ENCODE data around the gene FTO. TPM values are rescaled to one million over a fixed set of nuclear protein-coding genes. Genes with fewer than 3 reads are reported as not detected.

The FTO gene
- total RNA-seq, 4 donors from 2014 or later = 62.0 to 90.1 (median 75.1) TPM

DNA sequence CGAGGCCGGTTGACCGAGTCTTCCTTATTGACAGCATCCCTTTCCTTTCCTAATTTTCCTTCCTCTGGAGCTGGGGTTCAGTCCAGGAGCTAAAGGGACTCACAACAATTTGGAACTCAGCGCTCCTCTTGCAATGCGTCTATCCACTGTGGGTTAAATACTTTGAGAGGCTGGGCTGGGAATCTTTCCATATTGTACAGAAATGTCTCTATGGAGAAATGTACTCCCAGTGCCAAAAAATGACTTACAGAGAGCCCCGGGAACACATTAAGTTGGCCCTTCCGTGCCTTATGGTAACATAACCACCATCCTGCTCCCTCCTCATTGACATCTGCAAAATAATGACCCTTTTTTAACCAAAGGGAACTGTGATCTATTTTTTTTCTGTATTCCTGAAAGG lies 192.8 kb downstream of the FTO start:
- no peak for TF ChIP-seq POLR2A (IDR thresholded peaks at IDR 0.05)
- TF ChIP-seq, protein P1, sequence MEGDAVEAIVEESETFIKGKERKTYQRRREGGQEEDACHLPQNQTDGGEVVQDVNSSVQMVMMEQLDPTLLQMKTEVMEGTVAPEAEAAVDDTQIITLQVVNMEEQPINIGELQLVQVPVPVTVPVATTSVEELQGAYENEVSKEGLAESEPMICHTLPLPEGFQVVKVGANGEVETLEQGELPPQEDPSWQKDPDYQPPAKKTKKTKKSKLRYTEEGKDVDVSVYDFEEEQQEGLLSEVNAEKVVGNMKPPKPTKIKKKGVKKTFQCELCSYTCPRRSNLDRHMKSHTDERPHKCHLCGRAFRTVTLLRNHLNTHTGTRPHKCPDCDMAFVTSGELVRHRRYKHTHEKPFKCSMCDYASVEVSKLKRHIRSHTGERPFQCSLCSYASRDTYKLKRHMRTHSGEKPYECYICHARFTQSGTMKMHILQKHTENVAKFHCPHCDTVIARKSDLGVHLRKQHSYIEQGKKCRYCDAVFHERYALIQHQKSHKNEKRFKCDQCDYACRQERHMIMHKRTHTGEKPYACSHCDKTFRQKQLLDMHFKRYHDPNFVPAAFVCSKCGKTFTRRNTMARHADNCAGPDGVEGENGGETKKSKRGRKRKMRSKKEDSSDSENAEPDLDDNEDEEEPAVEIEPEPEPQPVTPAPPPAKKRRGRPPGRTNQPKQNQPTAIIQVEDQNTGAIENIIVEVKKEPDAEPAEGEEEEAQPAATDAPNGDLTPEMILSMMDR (IDR thresholded peaks at IDR 0.05 in 4 of 5, conservative IDR thresholded peaks at IDR 0.05 in 1 of 5) = no peak
- DNase-seq (no peak), ATAC-seq (no peak)
- intact Hi-C loops (cut with DNase I; ENCODE audit: low total_unique reads) (loop anchor here (5.0 kb wide), 1 partner anchor 56 kb away; no protein-coding TSS in a partner anchor), in situ Hi-C loops (cut with MboI; ENCODE audit: low sequenced_read_pairs in 4 of 4) (no loop called here)
- Histone ChIP-seq H3K4me3 (no peak overlapping the region), H3K9me3 (no peaks in the 10 kb centered on the region), H3K27me3 (no peaks in the 10 kb centered on the region), H3K27ac (no peak overlapping the region), H3K4me1 (peaks cover 9 to 16% of the 10 kb centered on the region in 2 donors), H3K36me3 (no peaks in the 10 kb centered on the region)

DNA sequence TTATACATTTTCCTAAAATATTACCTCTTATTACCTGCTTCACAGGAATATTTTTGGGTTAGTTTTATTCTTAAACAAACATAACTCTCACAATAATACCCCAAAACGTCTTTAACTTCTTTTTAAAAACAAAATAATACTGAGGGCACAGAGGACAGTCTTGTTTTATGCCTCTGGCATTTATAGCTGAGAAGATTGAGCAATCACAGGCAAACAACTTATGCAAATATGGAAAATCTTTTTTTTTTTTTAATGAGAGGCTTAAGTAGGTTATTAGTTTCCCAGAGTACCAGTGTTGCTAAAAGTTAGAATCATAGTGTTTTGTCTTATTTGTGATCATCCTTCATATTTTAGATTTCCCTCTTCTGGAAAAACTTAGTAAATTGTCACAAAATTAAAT lies 195.0 kb downstream of the FTO start:
- intact Hi-C loops (cut with DNase I; ENCODE audit: low total_unique reads) = loop anchor here (5.0 kb wide), 1 partner anchor 53 kb away; no protein-coding TSS in a partner anchor
- Histone ChIP-seq H3K4me1 (peaks cover 5 to 9% of the 10 kb centered on the region in 2 donors), H3K27ac (no peak overlapping the region), H3K36me3 (no peaks in the 10 kb centered on the region), H3K27me3 (no peaks in the 10 kb centered on the region), H3K4me3 (no peak overlapping the region), H3K9me3 (no peaks in the 10 kb centered on the region)
- TF ChIP-seq, protein P1 (IDR thresholded peaks at IDR 0.05 in 4 of 5, conservative IDR thresholded peaks at IDR 0.05 in 1 of 5) = no peak
- TF ChIP-seq POLR2A (IDR thresholded peaks at IDR 0.05) = no peak
- in situ Hi-C loops (cut with MboI; ENCODE audit: low sequenced_read_pairs in 4 of 4) = no loop called here
- DNase-seq (no peak), ATAC-seq (no peak)

DNA sequence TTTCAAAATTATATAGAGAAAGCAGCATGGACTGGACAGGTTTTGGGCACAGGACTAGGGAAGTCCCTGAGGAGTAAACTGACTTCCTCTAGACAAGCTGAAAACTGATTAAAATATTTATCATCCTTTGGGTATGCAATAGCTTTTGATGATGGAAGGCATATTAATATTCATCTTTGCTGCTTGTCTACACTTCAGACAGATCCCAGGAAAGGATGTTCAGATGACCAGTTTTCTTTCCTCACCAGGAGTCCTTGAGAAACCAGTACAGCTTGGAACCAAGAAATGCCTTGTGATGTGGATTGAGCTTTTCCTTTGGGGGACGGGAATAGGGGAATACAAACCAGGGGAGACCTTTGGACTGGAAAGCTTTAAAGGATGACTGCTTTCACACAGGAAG lies 195.5 kb downstream of the FTO start:
- in situ Hi-C loops (cut with MboI; ENCODE audit: low sequenced_read_pairs in 4 of 4) (no loop called here), intact Hi-C loops (cut with DNase I; ENCODE audit: low total_unique reads) (loop anchor here (5.0 kb wide), 1 partner anchor 53 kb away; no protein-coding TSS in a partner anchor)
- Histone ChIP-seq H3K27me3 (no peaks in the 10 kb centered on the region), H3K9me3 (no peaks in the 10 kb centered on the region), H3K4me3 (no peak overlapping the region), H3K36me3 (no peaks in the 10 kb centered on the region), H3K27ac (no peak overlapping the region), H3K4me1 (peaks cover under 1 to 4% of the 10 kb centered on the region in 2 donors)
- no peak for TF ChIP-seq POLR2A (IDR thresholded peaks at IDR 0.05)
- TF ChIP-seq, protein P1 (IDR thresholded peaks at IDR 0.05 in 4 of 5, conservative IDR thresholded peaks at IDR 0.05 in 1 of 5) = no peak
- DNase-seq (no peak), ATAC-seq (no peak)

DNA sequence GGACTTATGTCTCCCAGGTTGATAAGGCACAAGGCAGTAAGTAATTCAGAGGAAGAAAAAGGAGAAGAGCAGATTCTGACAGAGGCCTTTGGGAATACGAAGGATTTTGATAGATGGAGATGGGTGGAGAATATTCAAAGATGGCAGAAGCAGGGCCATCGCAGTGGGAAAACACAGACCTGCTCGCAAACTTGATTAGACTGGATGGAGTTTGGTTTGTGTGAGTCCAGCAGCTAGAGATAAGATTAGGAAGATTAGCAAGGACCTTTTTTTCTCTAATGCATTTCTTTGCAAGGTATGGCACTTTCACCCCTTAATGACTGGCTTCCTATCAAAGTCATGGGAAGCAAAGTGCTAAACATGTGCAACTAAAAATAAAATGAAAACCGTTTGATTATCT lies 196.7 kb downstream of the FTO start:
- Histone ChIP-seq H3K36me3 (no peaks in the 10 kb centered on the region), H3K27ac (no peak overlapping the region), H3K27me3 (no peaks in the 10 kb centered on the region), H3K4me3 (no peak overlapping the region), H3K4me1 (peaks cover 4 to 8% of the 10 kb centered on the region in 2 donors), H3K9me3 (no peaks in the 10 kb centered on the region)
- TF ChIP-seq, protein P1 (IDR thresholded peaks at IDR 0.05 in 4 of 5, conservative IDR thresholded peaks at IDR 0.05 in 1 of 5) = no peak
- TF ChIP-seq POLR2A (IDR thresholded peaks at IDR 0.05) = no peak
- in situ Hi-C loops (cut with MboI; ENCODE audit: low sequenced_read_pairs in 4 of 4) (no loop called here), intact Hi-C loops (cut with DNase I; ENCODE audit: low total_unique reads) (no loop called here)
- ATAC-seq = no peak
- no peak for DNase-seq

- H3K27ac ChIP-seq = no peak overlapping the region
- peaks cover 4 to 8% of the 10 kb centered on the region in 2 donors for H3K4me1 ChIP-seq
- H3K9me3 ChIP-seq = no peaks in the 10 kb centered on the region
- no peak for DNase-seq
- ATAC-seq = no peak
- no peak overlapping the region for H3K4me3 ChIP-seq
- TF ChIP-seq POLR2A (IDR thresholded peaks at IDR 0.05) = no peak
- TF ChIP-seq, protein P1 (IDR thresholded peaks at IDR 0.05 in 4 of 5, conservative IDR thresholded peaks at IDR 0.05 in 1 of 5) = no peak
- intact Hi-C loops (cut with DNase I; ENCODE audit: low total_unique reads) = no loop called here
- in situ Hi-C loops (cut with MboI; ENCODE audit: low sequenced_read_pairs in 4 of 4) = no loop called here
- no peaks in the 10 kb centered on the region for H3K27me3 ChIP-seq
- no peaks in the 10 kb centered on the region for H3K36me3 ChIP-seq
These were observed 197.5 kb downstream of the FTO start for GRCh38 chr16:53901408-53901807.

Data from gastrocnemius medialis (tissue), 4 donors.